ENCODE data around the gene BRIP1. TPM values are rescaled to one million over a fixed set of nuclear protein-coding genes. Genes with fewer than 3 reads are reported as not detected.

Gene BRIP1
- total RNA-seq, 1 donor from 2014 or later: 5.2 TPM

- no peaks in the 10 kb centered on the region for H3K36me3 ChIP-seq (ENCODE audit: control insufficient read depth, insufficient read depth, low read length)
- DNase-seq (ENCODE audit: low read depth): no peak
- no peak for TF ChIP-seq CTCF (IDR thresholded peaks at IDR 0.05; ENCODE audit: insufficient read depth, low read length, poor library complexity, severe bottlenecking)
These were observed 218.2 kb downstream of the BRIP1 start for GRCh38 chr17:61644800-61645774.

GRCh38 chr17:61642768-61643167 is 220.6 kb downstream of the BRIP1 start:
- H3K4me3 ChIP-seq (ENCODE audit: low read depth, low read length): no peak overlapping the region
- H3K27me3 ChIP-seq (ENCODE audit: control insufficient read depth, insufficient read depth, low read length): no peaks in the 10 kb centered on the region
- no peak for TF ChIP-seq CTCF (IDR thresholded peaks at IDR 0.05; ENCODE audit: insufficient read depth, low read length, poor library complexity, severe bottlenecking)
- no peaks in the 10 kb centered on the region for H3K36me3 ChIP-seq (ENCODE audit: control insufficient read depth, insufficient read depth, low read length)
- DNase-seq (ENCODE audit: low read depth): no peak

More at GRCh38 chr17:61644800-61645774, 218.2 kb downstream of the BRIP1 start:
- Histone ChIP-seq H3K4me3 (ENCODE audit: low read depth, low read length) (no peak overlapping the region), H3K27me3 (ENCODE audit: control insufficient read depth, insufficient read depth, low read length) (no peaks in the 10 kb centered on the region)

GRCh38 chr17:61641715-61642114 is 221.6 kb downstream of the BRIP1 start:
- DNase-seq (ENCODE audit: low read depth): no peak
- H3K4me3 ChIP-seq (ENCODE audit: low read depth, low read length): no peak overlapping the region
- no peaks in the 10 kb centered on the region for H3K36me3 ChIP-seq (ENCODE audit: control insufficient read depth, insufficient read depth, low read length)
- no peaks in the 10 kb centered on the region for H3K27me3 ChIP-seq (ENCODE audit: control insufficient read depth, insufficient read depth, low read length)
- no peak for TF ChIP-seq CTCF (IDR thresholded peaks at IDR 0.05; ENCODE audit: insufficient read depth, low read length, poor library complexity, severe bottlenecking)

- no peak for DNase-seq (ENCODE audit: low read depth)
- no peaks in the 10 kb centered on the region for H3K36me3 ChIP-seq (ENCODE audit: control insufficient read depth, insufficient read depth, low read length)
- no peaks in the 10 kb centered on the region for H3K27me3 ChIP-seq (ENCODE audit: control insufficient read depth, insufficient read depth, low read length)
- H3K4me3 ChIP-seq (ENCODE audit: low read depth, low read length): no peak overlapping the region
- no peak for TF ChIP-seq CTCF (IDR thresholded peaks at IDR 0.05; ENCODE audit: insufficient read depth, low read length, poor library complexity, severe bottlenecking)
These were observed 222.2 kb downstream of the BRIP1 start for GRCh38 chr17:61641084-61641483.

GRCh38 chr17:61639818-61640217 is 223.5 kb downstream of the BRIP1 start:
- no peak for TF ChIP-seq CTCF (IDR thresholded peaks at IDR 0.05; ENCODE audit: insufficient read depth, low read length, poor library complexity, severe bottlenecking)
- H3K4me3 ChIP-seq (ENCODE audit: low read depth, low read length): no peak overlapping the region

More at GRCh38 chr17:61639818-61640217, 223.5 kb downstream of the BRIP1 start:
- Histone ChIP-seq H3K36me3 (ENCODE audit: control insufficient read depth, insufficient read depth, low read length) (no peaks in the 10 kb centered on the region), H3K27me3 (ENCODE audit: control insufficient read depth, insufficient read depth, low read length) (no peaks in the 10 kb centered on the region)
- no peak for DNase-seq (ENCODE audit: low read depth)
